ENCODE results near the gene TMEM43.

TMEM43 gene

GRCh38 chr3:14188041-14188754 is 63.3 kb downstream of the TMEM43 start:
- Histone ChIP-seq H3K9me3 (ENCODE audit: low read length) (no peaks in the 10 kb centered on the region), H3K4me3 (ENCODE audit: low read length) (no peak overlapping the region), H3K4me1 (ENCODE audit: insufficient read depth, low read length) (no peaks in the 10 kb centered on the region), H3K27me3 (ENCODE audit: insufficient read depth, low read length) (no peaks in the 10 kb centered on the region), H2AFZ (ENCODE audit: low read depth, low read length) (no peak overlapping the region), H3K36me3 (ENCODE audit: insufficient read depth, low read length) (peaks cover 45% of the 10 kb centered on the region)
